Colon (tissue), 2 donors: Measurements from ENCODE around the gene CTRB1.
"Not testable (repeated sequence)": the region's sequence is repeated elsewhere in the genome, so short reads cannot be mapped to it uniquely, and the experiment has no call there.

Source experiments
- FAIRE-seq: peaks from 2 replicates; lab custom pipeline; 2012; peaks lifted over from hg19 to GRCh38; lab: Jason Lieb, UNC
- donor health status: control.
- donor health status: control.

The CTRB1 gene

DNA sequence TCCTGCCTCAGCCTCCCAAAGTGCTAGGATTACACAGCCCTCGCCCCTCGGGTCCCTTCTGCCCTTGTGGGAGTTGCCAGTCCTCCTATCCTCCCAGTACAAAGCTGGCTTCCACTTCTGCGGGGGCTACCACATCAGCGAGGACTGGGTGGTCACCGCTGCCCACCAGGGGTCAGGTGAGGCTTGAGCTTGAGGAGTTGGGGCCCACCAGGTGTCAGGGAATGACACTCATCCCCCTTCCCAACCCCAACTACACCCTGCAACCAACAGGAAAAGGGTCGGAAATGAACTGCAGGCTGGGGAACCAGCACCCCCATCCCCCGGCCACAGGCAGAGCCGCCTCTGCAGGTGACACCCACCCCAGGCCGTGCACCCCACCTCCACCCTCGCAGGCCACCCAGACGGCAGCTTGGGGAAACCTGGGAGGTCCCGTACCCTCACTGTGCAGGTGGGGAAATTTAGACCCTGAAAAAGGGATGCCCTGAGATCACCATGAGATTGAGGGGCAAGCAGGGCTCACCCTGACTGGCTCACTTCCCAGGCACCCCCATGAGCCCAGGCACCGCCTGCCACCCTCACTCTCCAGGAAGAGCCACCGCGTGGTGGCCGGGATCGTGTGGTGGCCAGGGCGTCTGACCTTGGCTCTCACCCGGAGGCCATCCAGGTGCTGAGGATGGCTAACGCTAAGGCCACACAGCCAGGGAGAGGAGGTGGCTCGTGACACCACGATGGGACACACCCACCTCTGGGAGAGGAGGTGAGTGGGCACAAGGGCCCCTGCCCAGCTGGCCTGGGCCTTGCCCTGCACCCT is 8.0 kb downstream of the CTRB1 start:
- no peak for FAIRE-seq

DNA sequence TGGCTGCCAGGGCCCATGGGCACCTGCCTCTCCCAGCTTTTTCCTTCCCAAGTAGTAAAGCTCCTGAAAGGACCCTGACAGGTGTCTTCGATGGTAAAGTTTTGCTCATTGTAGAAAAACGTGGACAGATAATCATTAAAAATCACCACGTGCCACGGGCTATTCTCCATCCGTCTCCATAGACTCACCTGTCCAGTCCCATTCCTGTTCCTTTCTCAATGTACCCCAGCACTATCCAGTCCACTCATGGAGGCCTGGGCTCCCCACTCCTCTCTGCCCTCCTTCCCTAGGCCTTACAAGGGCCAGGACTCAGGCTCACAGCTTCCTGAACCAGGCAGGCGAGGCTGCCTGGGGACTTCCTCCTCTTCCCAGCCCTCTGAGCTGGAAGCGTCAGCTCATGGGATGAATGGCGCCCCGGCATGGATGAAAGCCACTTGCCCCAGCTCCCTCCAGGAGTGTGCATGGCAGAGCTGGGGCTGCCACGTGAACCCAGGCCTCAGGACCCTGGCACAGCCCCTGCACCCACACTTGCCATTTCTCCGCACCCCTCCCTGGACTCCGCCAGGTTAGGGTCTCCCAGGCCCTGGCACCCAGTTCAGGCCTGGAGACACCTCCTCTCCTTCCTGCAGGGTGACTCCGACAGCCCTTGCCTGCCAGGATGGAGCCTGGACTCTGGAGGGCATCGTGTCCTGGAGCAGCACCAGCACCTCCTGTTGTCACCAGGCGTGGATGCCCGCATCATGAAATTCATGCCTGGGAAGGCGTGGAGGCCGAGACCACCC is 8.8 kb downstream of the CTRB1 start:
- FAIRE-seq: no peak

DNA sequence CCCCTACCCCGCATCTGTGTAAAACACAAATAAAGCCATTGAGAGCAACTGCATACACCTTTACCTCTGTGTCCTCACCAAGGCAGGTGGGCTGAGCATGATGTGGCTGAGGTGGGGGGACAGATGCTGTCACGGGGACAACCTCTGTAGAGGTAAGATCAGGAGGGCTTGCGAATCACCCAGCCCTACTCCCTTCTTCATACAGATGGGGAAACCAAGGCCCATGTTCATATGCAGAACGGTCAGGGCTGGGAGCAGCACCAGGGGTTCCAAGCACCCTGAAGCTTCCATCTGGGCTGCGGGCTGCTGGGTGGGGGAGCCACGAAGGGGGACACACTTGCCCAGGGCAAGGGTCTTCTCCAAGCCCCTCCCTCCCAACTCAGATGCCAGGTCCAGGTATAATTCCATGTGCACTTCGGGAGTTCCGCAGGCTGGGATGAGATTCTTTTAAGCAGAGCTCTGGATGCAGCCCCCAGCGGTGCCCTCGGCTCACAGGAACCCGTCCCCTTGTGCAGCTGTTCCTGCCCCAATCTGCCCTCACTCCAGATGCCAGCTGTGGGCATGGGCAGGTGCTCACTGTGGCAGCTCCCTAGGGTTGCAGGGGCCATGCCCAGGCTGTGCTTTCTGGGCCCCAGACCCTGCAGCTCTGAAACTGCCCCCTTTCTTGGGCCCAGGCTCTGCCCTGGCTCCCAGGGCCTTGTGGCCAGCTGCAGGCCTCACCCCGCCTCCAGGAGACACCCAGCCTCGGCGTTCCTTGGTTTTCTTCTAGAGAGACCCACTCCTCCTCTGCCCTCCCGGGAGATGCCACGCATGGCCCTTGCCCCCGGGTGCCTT is 9.6 kb downstream of the CTRB1 start:
- no peak for FAIRE-seq

DNA sequence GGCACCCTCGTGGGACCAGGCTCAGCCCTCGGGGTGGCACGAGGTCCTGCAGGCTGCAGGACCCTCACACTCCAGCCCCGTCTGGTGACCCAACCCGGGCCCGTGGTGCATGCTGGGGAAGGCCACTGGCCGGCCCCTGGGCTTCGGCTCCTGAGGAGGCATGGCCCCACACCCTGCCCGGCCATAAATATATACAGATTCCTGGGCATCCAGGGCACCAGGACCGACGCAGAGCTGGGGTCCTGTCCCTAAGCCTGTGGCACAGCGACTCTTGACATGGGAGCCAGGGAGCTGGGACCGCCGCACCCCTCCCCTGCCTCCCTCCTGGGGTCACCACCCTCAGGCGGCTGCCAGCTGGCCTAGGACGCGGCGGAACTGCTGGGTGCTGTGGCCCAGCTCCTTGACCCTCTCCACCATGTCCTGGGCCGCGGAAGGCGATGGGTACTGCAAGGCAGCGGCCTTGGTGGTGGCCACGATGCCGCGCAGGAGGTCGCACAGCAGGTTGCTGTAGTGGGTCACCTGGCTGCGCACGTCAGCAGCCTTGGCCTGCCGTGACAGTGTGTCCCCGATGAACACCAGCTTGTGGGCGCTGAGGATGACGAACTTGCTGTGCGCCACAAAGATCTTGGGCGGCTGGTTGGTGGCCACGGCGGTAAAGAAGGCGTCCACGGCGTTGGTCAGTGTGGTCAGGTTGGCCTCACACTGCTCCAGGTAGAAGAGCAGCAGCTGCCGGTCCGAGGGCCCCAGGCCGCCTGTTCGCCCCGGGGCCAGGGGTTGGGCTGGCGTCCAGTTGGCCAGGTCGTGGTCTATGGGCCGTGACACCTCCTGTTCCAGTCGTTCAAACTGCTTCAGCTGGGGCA is 10.6 kb downstream of the CTRB1 start:
- FAIRE-seq: no peak

DNA sequence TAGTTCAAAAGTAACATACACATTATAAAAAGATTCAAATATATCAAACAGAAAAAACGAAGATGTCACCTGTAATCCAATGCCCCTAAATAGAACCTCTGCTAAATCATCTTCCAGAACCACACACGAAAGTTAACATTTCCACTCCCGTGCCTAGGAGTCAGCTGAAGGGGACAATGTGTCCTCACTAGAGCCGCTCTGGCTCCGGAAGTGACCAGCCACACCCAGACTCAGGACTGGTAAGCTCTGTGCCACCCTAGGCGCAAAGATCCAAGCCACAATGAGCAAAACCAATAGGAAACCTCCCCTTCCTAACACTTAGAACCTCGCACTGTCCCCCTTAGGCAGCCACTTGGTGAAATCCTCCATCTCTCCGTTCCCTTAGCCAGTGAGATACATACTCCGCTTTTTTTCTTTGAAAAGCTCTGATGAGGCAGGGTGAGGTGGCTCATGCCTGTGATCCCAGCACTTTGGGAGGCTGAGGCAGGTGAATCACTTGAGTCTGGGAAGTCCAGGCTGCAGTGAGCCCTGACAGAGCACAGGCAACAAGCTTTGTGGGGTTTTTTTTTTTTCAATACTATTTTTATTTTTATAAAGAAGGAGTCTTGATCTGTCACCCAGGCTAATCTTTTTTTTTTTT is 11.8 kb downstream of the CTRB1 start:
- no peak for FAIRE-seq

DNA sequence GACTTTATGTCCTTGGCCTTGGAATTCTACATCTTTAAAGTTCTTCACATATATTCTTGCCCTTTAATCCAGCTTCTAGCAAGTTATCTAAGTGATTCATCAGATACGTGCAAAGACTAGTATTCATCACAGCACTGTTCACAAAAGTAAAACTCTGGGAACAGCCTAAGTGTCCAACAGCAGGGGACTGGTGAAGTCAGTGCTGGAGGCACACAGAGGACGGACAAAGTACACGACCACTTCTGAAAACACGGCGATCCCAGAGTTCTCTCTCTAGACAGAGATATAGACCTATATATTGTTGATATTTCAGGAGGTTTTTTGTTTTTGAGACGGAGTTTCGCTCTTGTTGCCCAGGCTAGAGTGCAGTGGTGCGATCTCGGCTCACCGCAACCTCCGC is 12.8 kb downstream of the CTRB1 start:
- no peak for FAIRE-seq

DNA sequence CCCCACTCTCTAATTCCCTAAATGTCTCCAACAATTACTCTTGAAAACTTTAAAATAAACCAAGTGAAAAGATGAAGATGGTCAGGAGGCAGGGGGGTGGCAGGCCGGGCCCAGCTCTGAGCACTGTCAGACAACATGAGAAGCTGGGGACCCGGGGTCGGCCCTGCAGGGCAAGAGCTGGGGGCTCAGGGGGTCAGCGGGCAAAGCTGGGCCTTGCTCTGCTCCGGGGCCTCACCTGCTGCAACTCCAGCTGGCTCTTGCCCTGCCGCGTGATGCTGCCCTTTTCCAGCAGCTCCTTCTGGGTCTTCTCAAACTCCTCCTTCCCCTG is 14.8 kb downstream of the CTRB1 start:
- FAIRE-seq: no peak

DNA sequence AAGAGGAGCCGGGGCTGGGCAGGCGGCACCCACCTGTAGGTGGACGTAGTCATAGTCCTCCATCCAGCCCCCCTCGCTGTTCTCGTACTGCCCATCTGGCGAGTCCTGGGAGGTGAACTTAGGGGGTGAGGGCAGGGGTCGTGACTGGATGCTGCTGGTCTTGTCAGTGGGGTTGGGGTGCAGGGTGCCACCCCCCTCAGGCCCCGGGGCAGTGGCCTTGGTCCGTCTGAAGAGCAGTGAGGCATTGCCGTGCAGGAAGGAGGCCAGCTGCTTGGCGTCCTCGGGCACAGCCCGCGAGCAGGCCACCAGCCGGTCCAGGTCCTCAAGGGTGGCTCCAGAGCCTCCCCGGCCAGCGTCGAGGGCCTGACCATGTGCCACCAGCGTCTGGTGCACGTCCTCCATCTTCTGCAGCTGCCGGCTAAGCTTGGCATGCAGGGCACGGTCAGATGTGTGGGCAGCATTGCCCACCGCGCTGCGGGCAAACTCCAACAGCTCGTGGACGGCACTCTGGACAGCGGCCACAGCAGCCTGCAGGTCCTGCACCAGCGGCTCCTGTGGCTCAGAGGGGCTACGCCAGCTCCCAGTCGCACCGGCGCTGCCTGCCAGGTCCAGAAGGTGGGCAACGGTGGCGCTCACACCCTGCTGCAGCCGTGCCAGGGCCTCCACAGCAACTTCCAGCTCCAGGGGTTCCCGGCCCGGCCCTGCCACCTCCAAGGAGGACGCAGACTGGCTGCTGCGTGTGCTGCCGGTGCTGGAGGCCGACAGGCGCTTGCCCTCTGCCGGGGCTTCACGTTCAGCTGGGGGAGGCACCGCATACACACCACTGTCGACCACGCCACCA is 16.3 kb downstream of the CTRB1 start:
- no peak for FAIRE-seq

DNA sequence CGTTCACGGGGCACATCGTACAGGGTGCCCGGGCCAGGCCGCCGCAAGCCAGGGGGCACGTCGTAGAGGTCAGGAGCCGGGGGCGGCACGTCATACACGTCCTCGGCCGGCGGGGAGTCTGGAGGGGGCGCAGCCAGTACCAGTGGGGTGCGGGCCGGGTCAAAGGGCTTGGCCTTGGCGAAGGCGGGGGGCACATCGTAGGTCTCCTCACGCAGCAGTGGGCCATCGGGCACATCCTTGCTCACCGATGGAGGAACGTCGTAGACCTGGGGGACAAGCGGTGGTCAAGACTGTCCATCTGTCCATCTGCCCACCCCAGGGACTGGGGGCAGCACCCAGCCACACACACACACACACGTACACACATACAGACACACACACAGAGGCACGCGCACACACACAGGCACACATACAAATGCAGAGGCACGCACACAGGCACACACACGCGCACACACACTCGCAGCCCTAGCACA is 17.0 kb downstream of the CTRB1 start:
- no peak for FAIRE-seq

DNA sequence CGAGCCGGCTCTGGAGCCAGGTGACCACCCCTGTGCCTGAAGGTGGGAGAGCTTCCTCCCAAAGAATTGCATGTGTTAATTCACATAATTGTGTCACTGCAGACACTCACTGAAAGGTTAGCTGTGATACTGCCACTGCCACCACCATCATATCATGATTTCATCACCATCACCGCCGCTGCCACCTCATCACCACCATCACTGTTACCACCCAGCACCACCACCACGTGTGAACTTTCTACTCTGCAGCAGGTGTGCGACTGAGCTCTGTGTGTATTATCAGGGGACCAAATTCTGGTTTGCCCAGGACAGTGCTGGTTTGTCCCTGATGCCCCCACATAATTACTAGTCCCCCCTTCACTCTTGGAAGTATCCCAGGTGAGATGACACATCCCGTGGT is 17.4 kb downstream of the CTRB1 start:
- no peak for FAIRE-seq

DNA sequence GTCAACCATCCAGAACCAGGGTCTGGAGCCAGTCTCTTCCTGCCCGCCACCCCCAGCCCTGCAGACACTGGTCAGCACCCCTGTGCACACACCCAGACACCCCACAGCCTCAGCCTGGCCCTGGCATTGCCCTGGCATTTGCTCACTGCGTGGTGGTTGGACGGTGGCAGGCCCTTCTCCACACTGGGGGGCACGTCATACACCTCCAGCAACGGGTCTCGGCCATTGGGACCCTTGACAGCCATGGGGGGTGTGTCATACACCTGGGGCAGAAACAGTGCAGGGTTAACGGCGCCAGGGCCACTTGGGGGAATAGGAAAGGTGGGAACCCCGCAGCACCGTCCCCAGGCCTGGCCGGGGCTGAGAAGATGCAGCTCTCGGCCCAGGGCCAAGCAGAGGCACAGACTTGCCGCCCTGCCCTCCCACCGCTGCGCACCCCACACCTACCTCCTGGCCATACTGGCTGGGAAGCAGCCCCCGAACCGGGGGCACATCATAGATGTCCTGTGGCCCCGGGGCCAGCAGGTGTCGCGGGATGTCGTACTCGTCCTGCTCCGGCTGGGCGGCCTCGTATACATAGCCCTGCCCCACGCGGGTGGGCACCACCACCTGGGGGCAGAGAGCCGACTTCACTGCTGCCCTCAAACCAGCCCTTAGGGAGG is 18.1 kb downstream of the CTRB1 start:
- FAIRE-seq: no peak

DNA sequence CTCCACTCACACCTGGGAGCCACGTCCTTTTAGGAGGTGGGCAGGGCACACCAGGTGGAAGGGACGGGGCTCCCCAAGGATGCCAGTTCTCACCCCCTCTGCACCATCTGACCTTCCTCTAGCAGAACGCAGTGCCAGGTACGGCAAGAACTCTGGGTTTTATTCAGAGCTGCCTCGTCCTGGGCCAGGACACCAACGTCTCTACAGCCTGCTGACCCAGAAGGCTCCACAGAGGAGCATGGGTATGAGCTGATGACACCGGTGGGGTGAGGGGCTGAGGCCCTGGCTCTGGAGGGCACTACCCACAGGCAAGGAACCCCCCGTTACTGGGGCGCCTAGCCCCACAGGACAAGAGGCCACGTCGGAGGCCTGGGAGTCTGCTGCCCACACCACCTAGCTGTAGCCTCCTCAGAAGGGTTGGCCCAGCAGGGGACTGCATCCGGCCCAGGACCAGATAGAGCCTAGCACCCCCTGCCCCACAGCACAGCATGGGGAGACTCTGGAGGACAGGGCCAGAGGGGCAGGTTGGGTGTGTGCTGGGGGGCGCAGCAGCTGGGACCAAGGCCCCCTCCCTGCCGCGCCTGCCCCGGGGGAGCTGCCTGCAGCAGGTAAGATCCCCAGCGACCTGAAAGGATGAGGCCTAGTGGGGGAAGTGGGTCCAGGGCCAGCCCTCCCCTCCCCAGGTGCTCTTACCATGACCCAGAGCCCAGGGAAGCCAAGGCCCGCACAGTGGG is 18.8 kb downstream of the CTRB1 start:
- no peak for FAIRE-seq

DNA sequence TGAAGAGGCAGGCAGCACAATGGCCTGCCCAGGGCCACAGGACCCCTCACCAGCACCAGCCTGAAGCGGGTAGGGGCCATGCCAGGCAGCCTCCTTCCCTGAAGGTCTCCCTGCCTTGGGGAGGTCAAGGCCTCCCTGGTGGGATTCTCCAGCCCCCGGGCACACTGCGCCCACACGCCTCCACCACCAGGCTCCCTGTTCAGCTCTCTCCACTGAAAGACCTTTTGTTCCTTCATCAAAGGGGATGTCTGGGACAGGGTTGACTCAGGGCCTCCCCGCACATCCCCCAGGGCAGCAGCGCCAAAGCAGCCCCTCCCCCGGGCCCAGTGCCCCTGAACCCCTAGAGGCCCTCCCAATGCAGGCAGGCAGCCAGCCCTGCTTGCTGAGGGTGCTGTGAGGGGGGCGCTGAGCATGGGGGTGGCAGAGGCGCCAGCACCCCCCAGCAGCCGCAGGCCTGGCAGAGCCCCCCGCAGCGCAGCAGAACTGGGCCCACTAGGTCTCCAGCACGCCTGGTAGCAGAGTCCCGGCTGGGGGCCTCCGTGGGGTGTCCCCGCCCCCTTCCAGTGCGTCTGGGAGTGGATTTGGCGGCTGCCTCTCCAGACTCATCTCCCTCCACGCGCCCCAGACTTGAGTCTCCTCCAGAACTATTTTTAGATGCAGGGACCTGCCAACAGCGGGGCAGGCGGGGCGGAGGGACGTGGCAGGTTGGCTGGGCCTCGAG is 19.5 kb downstream of the CTRB1 start:
- FAIRE-seq: no peak

DNA sequence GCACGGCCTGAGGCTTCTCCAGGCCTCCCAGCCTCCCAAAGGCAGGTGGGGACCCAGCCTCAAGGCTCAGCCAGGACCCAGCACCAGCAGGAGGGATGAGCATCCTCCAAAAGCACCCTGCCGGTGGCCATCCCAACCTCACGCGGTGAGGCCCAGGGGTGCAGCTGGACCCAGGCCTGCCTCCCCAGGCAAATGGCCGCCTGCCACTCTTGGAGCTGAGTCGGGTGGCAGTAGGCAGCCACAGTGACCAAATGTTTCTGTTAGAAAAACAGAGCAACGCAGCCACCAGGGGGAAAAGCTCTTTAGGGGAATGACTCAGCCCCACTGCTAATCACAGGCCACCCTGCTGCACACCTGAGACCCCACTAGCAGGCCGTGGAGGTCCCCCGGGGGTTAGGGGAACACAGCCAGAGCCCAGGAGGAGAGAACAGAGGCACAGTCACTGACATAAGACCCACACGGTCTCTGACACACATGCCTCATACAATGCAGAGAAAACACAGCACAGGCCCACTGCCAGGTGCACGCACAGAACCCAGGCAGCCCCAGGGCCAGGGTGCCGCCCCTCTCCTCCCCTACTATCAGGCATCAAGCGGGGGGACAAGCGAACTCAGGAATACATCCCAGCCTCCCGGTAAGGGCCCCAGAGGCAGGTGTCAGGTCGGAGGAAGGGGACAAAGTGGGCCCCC is 20.2 kb downstream of the CTRB1 start:
- no peak for FAIRE-seq

DNA sequence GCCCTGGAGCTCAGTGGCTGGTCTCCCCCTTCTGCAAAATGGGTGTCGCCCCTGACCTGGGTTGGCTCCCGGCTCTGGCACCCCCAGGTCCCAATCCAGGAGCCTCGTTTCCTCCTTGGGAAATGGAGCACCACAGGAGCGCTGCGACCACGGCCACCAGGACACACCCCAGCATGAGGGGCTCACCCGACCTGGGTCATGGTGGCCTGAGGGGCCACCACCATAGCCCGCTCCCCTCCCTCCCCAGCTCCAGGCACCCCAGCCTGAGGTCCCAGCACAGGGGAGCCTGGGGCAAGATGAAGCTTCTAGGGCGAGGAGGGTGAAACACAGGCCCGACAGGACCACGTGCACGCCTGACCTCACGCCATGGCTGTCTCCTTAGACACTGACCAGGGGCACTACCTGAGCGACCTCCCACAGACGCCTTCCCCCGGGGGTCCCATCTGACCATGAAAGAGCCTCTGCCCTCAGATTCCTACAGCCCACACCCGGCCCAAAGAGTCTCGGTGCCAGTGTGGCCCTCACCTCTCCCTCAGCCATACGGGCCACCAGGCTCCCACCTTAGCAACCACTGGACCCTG is 20.8 kb downstream of the CTRB1 start:
- FAIRE-seq: no peak

DNA sequence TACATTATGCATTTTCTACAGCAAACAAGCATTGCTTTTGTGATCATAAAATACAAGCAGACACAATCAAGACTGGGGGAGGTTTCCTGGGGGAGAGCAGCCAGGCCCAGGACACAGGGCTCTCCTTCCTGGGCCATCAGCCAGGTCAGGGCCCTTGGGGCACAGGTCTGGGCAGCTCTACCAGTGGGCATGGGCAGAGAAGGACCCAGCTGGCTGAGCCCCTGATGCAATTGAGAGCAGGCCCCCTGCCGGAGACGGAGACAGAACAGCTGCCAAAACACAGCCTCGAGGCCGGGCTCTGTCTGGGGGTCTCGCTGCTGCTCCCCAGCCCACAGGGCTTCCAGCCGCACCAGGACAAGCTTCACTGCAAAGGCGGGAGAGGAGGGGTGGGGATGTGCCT is 21.8 kb downstream of the CTRB1 start:
- not testable (repeated sequence) for FAIRE-seq

DNA sequence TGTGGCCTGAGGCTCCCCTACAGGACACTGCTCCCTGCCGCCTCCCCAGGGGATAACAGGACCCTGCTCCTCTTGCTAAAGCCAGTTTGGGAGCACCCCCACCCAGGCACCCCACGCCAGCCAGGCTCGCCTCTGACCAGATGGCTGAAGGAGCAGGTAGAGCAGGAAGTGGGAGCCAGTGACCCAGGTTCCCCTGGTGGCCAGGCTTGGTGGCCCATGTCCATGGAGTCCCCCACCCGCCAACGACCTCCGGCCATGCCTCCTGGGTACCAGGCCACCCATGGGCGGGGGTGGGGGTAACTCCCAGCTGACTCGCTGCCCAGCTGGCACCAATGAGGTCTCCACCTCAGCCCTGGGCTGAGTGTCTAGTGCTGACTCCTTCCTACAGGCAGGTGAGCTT is 22.6 kb downstream of the CTRB1 start:
- FAIRE-seq: no peak
